PFSK-1 (cell line): ENCODE measurements around the gene RFTN1.

Experiments used
- FOXP2 ChIP-seq: optimal IDR thresholded peaks from 2 replicates; pipeline ENCODE3; 2011; ENCODE audit warnings: borderline replicate concordance, control low read depth, inconsistent platforms; ENCODE audit not compliant: insufficient read depth; ENCODE audit errors: extremely low read length, extremely low read depth
- POLR2AphosphoS5 ChIP-seq: IDR thresholded peaks from 2 replicates; pipeline ENCODE4 v1.6.1; 2012; ENCODE audit warnings: low read depth, mild to moderate bottlenecking, control low read depth, low read length, moderate library complexity
- REST ChIP-seq, 2 experiments: IDR thresholded peaks; 2 replicates each; pipeline versions ENCODE4 v1.6.1 to v1.8.0; 2011 to 2012; ENCODE audit warnings: low read depth in 2 of 2, low read length in 2 of 2, control low read depth in 1 of 2, inconsistent platforms in 1 of 2, mild to moderate bottlenecking in 1 of 2, moderate library complexity in 1 of 2; ENCODE audit not compliant: insufficient read depth in 1 of 2
- SIN3A ChIP-seq: IDR thresholded peaks from 2 replicates; pipeline ENCODE4 v1.6.1; 2012; ENCODE audit warnings: mild to moderate bottlenecking, low read length, moderate library complexity, borderline replicate concordance; ENCODE audit not compliant: insufficient read depth
- TAF1 ChIP-seq: IDR thresholded peaks from 2 replicates; pipeline ENCODE4 v1.6.1; 2012; ENCODE audit warnings: low read length, control low read depth, borderline replicate concordance; ENCODE audit not compliant: insufficient read depth

The RFTN1 gene

GRCh38 chr3:16338999-16339398 is 174.5 kb downstream of the RFTN1 start:
- TF ChIP-seq REST (IDR thresholded peaks at IDR 0.05; ENCODE audit: insufficient read depth in 1 of 2, low read depth in 2 of 2, low read length in 2 of 2) (no peak), POLR2AphosphoS5 (no peak), TAF1 (no peak), SIN3A (no peak), FOXP2 (no peak)

GRCh38 chr3:16337856-16338540 is 175.5 kb downstream of the RFTN1 start:
- TF ChIP-seq REST (IDR thresholded peaks at IDR 0.05; ENCODE audit: insufficient read depth in 1 of 2, low read depth in 2 of 2, low read length in 2 of 2) (no peak), POLR2AphosphoS5 (no peak), TAF1 (no peak), FOXP2 (no peak), SIN3A (no peak)

- TF ChIP-seq FOXP2 (no peak), POLR2AphosphoS5 (no peak), TAF1 (no peak)
These were observed 176.7 kb downstream of the RFTN1 start for GRCh38 chr3:16336825-16337224.

DNA sequence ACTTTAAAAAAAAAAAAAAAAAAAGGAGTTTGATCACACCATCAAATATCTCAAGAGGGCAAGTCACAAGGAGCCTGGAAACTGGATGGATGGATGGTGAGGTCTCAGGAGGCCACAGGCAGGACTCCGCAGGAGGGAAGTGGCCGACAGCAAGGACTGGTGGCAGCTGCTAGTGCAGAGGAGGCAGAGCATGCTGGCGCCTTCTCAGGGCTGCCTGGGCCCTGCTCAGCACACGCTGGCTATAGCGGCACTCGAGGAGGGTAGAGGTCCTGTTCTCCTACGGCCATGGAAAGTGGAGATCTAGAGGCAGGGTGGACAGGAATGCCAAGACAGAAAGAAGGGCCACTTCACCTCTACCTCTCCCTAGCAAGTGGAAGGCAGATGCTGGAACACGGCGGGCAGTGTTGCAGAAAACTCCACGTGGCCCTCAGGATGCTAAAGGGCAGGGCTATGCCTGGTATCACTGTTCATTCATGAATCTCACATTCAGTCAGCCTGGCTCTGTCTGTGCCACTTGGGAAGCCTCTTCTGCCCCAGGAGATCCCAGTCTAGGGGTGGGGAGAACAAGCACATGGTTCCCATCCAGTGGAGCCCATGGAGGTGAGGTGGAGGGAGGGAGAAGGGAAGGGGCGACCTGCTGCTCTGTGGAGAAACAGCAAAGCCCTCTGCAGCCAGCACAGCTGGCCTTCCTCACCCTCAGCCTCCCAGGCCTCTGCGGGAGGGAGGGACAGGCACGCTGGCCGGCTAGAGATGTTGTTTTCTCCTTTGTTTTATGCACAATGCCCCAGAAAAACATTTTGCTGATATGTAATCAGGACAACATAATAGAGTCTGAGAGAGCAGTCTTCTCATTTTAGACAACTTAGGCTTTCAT is 177.5 kb downstream of the RFTN1 start:
- no peak for TF ChIP-seq POLR2AphosphoS5

GRCh38 chr3:16335333-16335732 is 178.2 kb downstream of the RFTN1 start:
- TF ChIP-seq SIN3A (no peak), FOXP2 (no peak)

DNA sequence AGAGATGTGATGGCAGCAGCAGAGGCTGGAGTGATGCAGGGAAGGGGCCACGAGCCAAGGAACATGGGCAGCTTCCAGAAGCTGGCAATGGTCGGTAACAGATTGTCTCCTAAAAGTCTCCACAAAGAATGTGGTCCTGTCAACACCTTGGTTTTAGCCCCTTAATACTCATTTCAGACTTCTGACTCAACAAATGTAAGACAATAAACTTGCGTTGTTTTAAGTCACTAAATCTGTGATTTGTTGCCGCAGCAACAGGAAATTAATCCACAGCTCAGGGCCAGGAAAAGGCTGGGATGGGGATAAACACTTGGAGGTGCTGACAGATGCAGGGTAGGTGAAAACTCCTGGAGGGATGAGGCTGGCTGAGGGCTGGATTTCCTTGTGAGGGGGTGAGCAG is 178.6 kb downstream of the RFTN1 start:
- TF ChIP-seq TAF1 (no peak), REST (IDR thresholded peaks at IDR 0.05; ENCODE audit: insufficient read depth in 1 of 2, low read depth in 2 of 2, low read length in 2 of 2) (no peak), POLR2AphosphoS5 (no peak), SIN3A (no peak), FOXP2 (no peak)
